Stimulated activated CD8-positive, alpha-beta memory T cell treated with anti-CD3 and anti-CD28 coated beads, Interleukin-4, amount 100 ng/mL, for 48 hours (primary cell): ENCODE measurements around the gene ZKSCAN2.

Source experiments
- DNase-seq: peaks from one replicate; pipeline ENCODE4 v3.0.0-alpha.2; 2020

The ZKSCAN2 gene

DNA sequence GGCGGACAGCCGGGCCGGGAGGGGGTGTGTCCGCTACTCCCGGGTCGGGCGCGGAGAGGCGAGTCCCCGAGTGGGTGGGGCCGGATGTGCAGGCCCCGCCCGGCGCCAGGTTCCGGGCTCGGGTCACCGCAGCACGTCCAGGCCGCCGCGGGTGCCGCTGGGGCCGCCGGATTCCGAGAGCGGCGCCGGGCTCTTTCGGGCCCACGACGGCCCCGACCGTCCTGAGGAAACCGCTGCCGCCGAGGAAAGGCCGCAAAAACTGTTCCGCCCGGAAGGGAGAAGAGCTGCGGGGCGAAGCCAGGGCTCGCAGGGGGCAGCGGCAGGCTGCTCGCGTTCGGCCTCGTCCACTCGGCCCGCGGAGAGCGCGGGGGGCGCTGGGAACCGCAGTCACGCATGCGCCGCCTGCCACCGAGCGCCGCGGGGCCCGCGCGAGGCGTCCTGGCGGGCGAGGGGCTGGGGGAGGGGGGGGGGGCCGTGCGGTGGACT lies at the start of gene ZKSCAN2:
Gene ZKSCAN2 (minus strand): TSS at position 376 of the 486 bp plus-strand sequence. CDS start 718 bp downstream, outside the sequence.
- DNase-seq: peak; percentile 89

DNA sequence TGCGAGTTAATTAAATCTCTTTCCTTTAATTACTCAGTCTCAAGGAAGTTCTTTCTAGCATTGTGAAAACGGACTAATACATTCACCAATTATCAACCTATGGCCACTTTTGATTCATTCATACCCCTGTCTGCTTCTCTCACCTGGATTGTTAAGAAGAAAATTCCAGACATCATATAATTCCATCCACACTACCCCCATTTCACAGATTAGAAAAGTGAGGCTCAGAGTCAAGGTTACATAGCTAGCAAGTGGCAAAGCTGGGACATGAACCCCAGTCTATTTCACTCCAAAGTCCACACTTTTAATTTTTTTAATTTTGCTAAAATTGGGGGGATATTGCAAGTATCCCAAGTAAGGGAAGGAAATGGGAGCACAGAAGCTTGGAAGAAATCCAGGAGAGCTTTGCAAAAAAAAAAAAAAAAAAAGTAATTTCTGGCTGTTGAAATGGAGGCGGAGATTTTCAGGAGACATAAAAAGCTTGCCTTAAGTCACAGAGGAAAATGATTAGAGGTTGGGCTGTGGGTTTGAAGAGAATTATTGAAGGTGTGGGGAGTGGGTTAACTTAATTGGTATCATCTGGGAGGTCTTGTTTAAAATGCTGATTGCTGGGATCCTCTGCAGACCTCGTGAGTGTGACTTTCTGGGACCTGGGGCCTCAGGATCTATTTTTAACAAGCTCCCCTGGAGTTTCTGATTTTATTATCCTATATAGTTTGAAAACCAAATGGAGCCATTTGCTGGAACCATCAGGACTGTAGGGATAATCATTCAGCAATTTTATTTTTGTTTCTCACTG lies 42.3 kb upstream of the ZKSCAN2 start:
- no peak for DNase-seq

DNA sequence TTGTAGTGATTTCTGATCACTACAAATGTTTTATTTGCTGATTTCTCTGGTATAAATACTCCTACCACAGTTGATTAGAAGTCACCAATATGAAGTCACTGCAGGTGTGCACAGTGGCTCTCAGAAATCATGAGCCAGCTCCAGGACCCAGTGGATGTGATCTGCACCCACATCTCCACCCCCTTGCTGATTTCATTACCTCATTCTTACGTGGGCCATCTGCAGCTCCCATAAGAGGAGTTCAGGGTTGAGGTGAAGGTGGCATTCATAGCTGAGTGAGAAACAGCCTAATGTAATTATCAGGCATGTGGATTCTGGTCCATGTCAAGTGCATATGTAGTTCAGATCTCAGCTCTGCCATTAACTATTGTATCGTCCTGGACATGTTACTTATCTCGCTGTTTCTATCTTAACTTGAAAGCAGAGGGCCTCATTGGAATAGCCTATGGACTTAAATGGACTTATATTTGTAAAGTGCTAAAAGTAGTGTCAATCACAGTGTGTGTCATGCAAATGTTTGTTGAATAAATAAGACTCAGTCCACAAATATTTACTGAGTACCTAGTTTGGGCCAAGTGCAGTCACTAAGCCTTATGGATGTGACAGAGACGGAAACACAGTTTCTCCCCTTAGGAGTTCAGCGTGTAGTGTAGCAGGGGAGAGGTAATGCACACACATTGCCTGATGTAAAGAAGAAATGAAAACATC lies 40.7 kb upstream of the ZKSCAN2 start:
- no peak for DNase-seq

DNA sequence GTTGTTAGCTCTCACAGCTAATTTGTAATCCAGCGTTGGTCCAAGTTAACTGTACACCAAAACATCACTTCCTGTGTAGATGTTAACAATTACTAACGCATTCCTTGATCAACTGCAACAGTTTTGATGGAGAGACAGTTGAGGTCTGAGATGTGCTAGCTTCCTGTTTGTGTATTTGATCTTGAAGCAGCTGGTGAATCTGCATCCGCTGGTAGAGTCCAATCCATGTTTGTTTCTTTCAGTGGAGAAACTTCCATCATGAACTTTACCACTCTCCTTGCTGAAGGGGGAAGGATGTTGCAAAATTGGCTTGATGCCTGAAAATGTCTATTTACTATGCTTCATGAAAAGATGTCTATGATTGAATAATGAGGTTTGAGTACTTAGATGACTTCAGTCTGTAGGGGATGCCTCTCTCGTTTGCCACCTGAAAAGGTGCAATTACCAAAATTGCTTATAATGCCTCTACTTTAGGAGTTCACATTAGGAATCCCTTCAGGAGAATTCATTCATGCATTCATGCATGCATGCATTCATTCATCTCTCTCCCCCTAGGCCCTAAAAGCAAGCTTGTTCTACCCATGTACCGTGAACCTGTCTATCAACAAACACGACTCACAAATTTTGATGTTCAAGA lies 39.6 kb upstream of the ZKSCAN2 start:
- DNase-seq: no peak

DNA sequence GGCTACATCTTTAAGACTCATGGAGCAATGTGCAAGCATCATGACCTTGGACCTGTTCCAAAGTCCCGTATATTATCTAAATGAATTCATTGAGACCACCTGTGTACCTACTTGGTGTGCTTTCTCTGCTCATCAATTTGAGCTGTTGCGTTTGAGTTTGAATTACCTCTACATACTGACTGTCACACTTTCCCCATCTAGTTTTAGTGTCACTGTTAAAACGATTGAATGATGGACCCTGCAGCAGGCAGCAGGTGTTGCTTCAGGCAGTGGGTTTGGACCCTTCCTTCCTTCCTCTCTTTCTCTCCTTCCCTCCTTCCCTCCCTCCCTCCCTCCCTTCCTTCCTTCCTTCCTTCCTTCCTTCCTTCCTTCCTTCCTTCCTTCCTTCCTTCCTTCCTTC lies 33.9 kb upstream of the ZKSCAN2 start:
- DNase-seq: no peak

DNA sequence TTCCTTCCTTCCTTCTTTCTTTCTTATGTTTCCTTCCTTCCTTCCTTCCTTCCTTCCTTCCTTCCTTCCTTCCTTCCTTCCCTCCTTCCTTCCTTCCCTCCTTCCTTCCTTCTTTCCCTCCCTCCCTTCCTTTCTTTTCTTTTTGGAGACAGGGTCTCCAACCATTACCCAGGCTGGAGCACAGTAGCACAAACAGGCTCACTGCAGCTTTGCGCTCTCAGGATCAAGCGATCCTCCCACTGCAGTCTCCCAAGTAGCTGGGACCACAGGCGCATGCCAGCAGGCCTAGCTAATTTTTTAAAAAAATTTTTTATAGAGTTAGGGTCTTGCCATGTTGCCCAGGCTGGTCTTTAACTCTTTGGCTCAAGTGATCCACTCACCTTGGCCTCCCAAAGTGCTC lies 31.8 kb upstream of the ZKSCAN2 start:
- no peak for DNase-seq

DNA sequence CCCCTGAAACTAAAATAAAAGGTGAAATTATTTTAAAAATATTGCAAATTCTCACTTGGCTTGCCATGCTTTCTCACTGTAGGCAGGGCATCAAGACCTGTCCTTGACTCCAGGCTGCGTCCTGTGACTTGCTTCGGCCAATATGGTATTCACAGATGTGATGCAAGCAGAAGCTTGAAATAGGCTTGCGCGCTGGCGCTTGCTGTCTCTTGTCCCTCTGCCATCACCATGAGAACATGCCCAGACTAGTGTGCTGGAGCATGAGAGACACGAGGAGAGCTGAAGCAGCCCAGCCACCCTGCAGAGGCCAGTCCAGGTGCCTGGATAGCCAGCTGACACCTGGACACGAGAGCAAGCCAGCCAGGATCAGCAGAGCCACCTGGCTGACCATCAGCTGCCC lies 21.8 kb upstream of the ZKSCAN2 start:
- no peak for DNase-seq

DNA sequence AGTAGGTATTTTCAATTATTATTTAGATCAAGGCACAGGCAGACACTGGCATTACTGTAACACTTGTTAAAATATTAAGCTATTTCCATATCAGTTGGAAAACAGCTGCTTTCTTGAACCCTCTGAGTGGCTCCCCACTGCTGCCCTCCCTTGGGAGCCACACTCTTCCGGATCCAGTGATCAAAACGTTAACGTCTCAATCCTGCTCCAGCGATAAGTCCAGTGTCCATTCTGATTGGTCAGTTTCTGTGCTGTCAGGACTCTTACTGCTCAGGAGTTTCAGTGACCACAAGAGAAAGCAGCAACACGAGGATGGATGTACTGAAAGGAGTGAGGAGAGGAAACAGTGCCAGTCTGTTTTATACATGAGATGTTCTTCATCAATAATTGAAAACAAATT lies 13.8 kb upstream of the ZKSCAN2 start:
- no peak for DNase-seq

DNA sequence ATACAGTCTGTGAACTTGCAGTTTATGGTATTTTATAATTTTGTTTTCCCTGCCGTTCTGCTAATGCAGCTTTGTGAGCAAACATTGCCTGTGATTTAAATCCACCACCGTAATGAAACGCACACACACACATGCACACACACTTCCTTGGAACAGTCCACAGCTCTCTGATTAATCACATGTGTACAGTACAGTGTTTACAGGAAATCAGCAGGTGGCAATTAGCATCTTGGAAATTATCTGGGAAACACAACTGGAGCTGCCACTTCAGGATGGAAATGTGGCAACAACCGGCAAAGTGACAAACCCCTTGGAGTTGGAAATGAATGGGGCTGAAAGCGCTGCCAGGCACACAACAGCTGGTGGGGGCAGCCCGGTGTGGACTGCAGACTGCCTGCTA lies 12.9 kb upstream of the ZKSCAN2 start:
- DNase-seq: no peak

DNA sequence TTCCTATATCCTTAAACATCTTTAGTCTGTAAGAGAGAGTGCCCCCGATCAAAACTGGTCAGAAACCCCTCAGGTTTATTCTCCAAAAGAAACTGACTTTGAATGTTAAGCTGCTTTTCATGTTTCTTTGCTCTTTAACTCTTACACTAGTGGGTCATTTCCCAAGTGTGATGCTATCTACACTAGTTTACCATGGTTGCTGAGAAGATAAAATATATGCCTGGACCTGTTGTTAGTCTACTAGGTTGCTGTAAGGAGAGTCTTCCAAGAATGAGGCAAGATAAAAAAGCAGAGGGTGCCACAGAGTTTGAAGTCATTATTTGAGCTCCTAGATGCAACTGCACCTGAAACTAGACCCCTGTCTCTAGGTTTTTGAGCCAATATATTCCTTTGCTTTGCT lies 12.2 kb upstream of the ZKSCAN2 start:
- no peak for DNase-seq

DNA sequence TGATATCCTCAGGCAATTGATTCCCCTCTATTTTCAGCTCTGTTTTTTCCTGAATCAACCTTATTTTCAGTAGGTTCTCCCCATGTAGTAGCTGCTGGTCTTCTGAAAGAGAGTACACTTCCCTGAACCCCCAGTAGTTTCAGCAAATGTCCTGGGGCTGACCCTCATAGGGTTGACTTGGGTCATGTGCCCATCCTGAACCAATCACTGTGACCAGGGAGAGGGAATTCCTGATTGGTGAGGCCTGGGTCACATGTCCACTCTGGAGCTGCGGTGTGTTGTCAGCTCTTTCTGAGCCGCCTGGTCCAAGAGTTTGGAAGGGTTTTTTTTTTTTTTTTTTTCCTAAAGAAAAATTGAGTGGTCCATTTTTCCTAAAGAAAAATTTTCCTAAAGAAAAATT lies 8.3 kb upstream of the ZKSCAN2 start:
- no peak for DNase-seq

DNA sequence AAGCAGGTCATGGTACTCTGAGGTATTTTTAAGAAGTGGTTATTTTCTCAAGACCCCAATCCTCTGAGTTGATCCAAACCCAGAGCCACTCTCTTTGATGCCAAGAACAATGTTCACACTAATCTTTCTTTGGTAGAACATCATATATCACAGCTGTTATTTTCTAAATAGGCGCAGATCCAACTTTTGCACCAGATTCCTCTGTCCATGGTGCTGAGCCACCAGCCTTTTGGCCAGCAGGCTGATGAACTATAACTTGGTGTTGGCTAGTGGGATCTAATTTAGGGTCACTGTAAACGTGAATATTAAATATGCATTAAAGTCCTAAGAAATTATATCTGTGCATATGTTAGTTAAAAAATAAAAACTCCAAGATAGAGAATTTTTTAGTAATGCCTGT lies 7.0 kb upstream of the ZKSCAN2 start:
- peak; percentile 33 for DNase-seq

DNA sequence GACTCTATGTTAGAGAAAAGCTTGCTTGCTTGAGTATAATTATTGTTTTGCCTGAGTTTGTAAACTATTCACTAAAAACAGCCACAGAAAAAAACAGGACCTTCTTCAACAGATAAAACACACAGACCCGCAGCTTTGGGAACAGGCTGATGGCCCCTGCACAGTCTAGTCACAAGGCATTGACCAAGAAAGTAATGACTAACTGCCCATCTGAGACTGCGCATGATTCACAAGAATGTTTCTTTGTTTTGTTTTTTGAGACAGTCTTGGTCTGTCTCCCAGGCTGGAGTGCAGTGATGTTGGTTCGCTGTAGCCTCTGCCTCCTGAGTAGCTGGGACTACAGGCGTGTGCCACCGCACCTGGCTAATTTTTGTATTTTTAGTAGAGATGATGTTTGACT lies 2.8 kb upstream of the ZKSCAN2 start:
- DNase-seq: no peak

DNA sequence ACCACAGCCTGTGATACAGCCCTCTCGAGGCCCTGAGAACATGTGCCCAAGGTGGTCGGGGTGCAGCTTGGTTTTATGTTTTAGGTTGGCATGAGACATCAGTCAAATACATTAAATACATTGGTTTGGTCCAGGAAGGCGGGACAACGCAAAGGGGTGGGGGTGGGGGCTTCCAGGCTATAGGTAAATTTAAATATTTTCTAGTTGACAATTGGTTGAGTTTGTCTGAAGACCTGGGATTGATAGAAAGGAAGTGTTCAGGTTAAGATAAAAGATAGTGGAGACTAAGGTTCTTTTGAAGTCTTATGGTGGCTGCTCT lies 1.2 kb upstream of the ZKSCAN2 start:
- peak; percentile 31 for DNase-seq

DNA sequence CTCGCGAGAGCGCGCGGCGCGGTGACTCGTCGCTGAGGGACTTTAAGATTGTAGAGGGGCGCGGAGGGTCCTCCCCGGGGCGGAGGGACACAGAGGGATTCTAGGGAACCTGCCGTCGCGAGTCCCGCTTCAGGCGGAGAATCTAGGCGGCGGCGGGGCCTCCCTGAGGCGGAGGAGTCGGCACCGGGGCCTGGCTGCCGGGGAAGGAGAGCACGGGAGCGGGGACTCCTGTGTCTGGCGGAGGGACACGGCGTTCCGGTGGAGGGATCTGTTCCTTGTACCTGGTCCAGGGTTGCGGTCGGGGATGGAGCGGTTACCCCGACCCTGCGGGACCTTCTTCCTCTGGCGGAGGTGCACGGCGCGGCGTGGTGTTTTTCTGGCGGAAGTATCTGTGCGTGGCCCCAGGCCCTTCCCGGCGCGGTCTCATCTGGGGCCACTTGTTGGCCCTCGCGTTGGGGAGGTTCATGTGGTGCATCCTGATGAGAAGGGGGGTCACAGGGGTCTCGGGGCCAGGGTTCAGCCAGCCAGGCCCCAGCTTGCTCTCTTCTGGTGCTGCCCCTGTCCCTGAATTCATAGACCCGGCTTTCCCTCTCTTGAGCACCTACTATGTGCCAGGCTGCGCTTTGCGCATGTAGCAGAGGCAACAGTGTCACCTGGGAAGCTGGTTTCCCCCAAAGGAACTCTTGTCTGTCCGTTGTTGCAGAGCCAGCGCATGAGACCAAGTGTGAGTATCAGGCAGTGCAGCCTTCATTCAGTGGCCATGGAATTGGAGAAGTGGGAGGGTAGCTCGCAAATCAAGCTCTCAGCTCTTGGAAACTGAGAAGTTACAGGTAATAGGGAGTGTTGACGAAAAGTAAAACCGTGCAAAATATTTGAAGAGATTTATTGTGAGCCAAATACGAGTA lies 563 bp upstream of the ZKSCAN2 start:
- DNase-seq: peak; percentile 87

DNA sequence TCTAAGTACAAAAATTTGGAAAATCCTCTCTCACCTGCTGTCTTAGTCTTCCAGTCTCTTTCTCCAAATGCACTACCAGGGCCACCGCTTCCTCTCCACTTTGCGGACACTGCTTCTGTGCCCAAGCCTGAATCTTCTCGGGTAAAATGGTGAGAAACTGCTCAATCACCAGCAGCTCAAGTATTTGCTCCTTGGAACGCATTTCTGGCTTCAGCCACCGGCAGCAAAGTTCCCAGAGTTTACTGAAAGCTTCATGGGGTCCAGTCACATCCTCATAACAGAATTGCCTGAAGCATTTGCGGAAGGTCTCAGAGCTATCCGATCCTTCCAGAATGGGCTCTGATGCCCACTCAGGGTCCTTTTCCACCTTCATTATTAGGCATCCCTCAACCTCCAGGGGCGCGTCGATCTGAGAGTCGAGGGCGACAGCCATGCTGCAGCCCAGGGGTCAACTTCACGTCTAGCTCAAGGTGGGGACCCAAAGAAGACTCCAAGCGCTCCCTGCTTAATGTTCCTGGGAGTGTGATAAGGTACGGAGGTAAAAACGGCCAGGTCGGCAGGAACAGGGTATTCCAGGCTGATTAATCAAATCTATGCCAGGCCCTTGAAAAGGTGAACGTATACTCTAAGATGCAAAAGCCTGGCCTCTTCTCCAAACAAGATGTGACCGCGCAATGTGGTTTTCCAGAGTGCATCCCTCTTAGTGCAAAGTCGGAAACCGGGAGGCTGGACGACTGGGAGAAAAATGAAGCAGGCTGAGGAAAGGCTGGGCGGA lies 763 bp downstream of the ZKSCAN2 start:
- DNase-seq: peak; percentile 36

DNA sequence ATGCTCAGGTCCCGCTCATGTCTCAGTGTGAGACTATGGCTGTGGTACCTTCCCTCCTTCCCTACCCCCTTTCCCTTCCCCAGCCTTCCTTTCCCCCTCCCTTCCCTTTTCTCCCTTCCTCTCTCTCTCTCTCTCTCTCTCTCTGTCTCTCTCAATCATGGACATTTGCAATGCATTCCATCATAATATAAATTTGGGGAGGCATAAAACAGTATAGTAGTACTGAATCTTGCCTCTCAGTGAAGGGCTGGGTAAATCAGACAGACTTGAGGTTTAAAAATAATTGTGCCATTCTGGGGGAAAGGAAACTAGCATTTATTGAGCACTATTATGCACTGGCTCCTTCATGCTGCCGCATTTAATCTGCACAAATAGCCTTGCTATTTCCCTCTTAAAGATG lies 4.3 kb downstream of the ZKSCAN2 start:
- DNase-seq: no peak

DNA sequence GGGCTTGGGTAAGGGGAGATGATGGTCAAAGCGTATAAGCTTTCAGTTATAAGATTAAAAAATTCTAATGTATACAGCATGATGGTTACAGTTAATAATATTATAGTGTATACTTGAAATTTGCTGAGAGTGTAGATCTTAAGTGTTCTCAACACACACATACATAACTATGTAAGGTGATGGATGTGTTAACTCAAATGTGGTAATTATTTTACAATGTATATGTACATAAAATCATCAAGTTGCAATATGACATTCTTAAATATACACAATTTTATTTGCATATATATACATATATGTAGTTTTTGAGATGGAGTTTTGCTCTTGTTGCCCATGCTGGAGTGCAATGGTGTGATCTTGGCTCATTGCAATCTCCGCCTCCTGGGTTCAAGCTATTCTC lies 7.2 kb downstream of the ZKSCAN2 start:
- DNase-seq: no peak

DNA sequence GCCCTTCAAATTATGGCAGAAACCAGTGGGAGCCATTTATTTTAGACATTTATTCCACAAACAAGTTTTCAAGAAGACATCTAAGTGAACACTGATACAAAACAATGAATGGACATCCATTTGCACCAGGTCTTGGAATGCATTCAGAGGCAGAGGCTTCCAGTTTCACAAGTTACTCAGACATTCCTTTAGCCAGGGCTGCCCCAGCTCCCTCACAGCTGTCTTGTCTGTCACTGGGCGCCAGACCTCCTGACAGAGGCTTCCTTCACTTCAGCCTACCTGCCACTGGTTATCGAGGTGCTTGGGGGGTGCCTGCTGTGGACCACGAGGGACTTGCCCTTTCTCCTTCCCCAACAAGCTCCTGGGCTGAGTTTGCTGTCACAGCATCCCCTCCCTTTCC lies 21.7 kb downstream of the ZKSCAN2 start:
- no peak for DNase-seq

DNA sequence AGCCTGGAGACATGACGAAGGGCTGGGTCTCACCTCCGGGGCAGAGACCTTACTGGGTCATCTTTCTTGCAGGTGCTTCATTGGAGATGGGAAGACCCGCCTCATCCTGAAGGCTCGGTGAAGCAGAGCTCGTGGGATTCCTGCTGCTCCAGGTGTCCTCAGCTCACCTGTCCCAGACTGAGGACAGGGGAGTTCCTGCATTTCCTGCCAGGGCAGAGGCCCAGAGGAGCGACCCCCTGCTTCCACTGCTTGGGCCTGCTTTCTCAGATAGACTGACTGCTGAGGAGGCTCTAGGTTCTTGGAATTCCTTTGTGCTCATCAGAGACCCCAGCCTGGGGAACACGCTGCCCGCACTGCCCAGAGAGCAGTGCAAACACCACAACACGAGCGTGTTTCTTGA lies 29.3 kb downstream of the ZKSCAN2 start:
- no peak for DNase-seq

DNA sequence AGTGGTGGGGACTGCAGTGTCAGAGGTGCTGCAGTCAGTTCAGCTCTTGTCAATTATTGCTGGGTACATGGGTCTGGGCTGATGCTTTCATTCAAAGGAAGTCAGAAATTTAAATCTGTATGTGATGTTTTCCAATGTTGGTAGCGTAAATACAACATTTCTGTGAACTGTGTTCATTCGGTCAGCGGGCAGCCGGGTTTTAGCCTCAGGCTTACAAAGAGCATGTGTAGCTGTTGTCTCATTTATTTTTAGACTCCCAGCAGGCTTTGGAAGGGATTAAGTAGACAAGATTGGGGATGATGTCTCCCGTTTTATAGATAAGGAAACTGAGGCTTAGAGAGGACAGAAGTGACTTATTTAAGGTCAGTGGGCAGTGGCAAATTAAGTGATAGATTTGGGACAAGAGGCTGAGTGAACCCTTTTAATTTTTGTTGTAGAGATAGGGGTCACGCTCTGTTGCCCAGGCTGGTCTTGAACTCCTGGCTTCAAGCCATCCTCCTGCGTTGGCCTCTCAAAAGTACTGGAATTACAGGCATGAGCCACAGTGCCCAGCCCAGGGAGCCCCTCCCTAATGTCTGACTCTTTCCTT lies 32.8 kb downstream of the ZKSCAN2 start:
- DNase-seq: no peak

DNA sequence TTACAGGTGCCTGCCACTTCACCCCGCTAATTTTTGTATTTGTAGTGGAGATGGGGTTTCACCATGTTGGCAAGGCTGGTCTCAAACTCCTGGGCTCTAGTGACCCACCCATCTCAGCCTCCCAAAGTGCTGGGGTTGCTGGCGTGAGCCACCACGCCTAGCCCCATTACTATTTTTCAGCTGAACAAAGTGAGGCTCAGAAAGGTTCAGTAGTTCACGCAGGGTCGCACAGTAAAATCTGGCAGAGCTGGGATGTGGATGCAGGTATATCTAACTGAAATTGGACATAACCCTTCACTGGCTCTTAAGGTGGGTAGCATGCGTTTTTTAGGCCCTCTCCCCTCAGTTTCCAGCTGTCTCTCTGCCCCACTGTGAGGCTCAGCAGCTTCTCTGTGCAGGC lies 33.7 kb downstream of the ZKSCAN2 start:
- no peak for DNase-seq
